Liver (tissue), 9 donors: ENCODE results near the gene PTRHD1. TPM values are rescaled to one million over a fixed set of nuclear protein-coding genes. Genes with fewer than 3 reads are reported as not detected.

Source experiments
- DNase-seq: peaks from one replicate; pipeline ENCODE4 v3.0.0-alpha.2; 2017; ENCODE audit warnings: low spot score
- H3K27ac ChIP-seq, 2 donors: one replicate each; pipeline ENCODE4 v1.7.0; 2013; ENCODE audit warnings: inconsistent platforms in 2 of 2, low read length in 2 of 2, control low read depth in 1 of 2, low read depth in 1 of 2, mild to moderate bottlenecking in 1 of 2
- H3K27me3 ChIP-seq, 4 donors: one replicate each; pipeline versions ENCODE4 v1.6.1 to v1.7.0; 2013; ENCODE audit warnings: low read length in 3 of 4, inconsistent platforms in 1 of 4, mild to moderate bottlenecking in 1 of 4, moderate library complexity in 1 of 4; ENCODE audit not compliant: control insufficient read depth in 4 of 4, insufficient read depth in 4 of 4
- H3K36me3 ChIP-seq, 4 donors: one replicate each; pipeline versions ENCODE4 v1.6.1 to v1.7.0; 2013; ENCODE audit warnings: low read length in 3 of 4, mild to moderate bottlenecking in 3 of 4, low read depth in 1 of 4, moderate library complexity in 1 of 4; ENCODE audit not compliant: control insufficient read depth in 4 of 4, insufficient read depth in 3 of 4
- H3K4me1 ChIP-seq, 4 donors: one replicate each; pipeline versions ENCODE4 v1.6.1 to v1.7.0; 2013; ENCODE audit warnings: low read length in 3 of 4, mild to moderate bottlenecking in 3 of 4, moderate library complexity in 1 of 4; ENCODE audit not compliant: control insufficient read depth in 4 of 4, insufficient read depth in 4 of 4
- H3K4me3 ChIP-seq, 3 donors: one replicate each; pipeline versions ENCODE4 v1.6.1 to v1.7.0; 2013; ENCODE audit warnings: low read length in 3 of 3, control low read depth in 1 of 3, low read depth in 1 of 3, mild to moderate bottlenecking in 1 of 3
- H3K9ac ChIP-seq, 2 donors: one replicate each; pipeline ENCODE4 v1.7.0; 2013; ENCODE audit warnings: low read length in 2 of 2, mild to moderate bottlenecking in 2 of 2, moderate library complexity in 2 of 2, control low read depth in 1 of 2, low read depth in 1 of 2
- H3K9me3 ChIP-seq, 4 donors: one replicate each; pipeline versions ENCODE4 v1.6.1 to v1.7.0; 2013; ENCODE audit warnings: low read length in 3 of 4; ENCODE audit not compliant: control insufficient read depth in 4 of 4
- EGR1 ChIP-seq, 2 donors: IDR thresholded peaks; 2 replicates each; pipeline ENCODE4 v1.6.1; 2016 to 2018; ENCODE audit warnings: antibody characterized with exemption in 2 of 2, low read depth in 2 of 2
- FOXA1 ChIP-seq: IDR thresholded peaks from 2 replicates; pipeline ENCODE4 v1.6.1; 2016; ENCODE audit warnings: antibody characterized with exemption
- FOXA2 ChIP-seq: IDR thresholded peaks from 2 replicates; pipeline ENCODE4 v1.6.1; 2016; ENCODE audit warnings: antibody characterized with exemption
- GABPA ChIP-seq, 2 donors: IDR thresholded peaks in 1 of 2; conservative IDR thresholded peaks in 1 of 2; 2 replicates each; pipeline ENCODE4 v1.6.1; 2016; ENCODE audit warnings: antibody characterized with exemption in 2 of 2, mild to moderate bottlenecking in 1 of 2, moderate library complexity in 1 of 2
- HNF4A ChIP-seq, 2 donors: conservative IDR thresholded peaks; 2 replicates each; pipeline ENCODE4 v1.6.1; 2016; ENCODE audit warnings: antibody characterized with exemption in 2 of 2, mild to moderate bottlenecking in 2 of 2
- HNF4G ChIP-seq: IDR thresholded peaks from 2 replicates; pipeline ENCODE4 v1.6.1; 2016; ENCODE audit warnings: antibody characterized with exemption
- JUND ChIP-seq, 2 donors: IDR thresholded peaks; 2 replicates each; pipeline ENCODE4 v1.6.1; 2016; ENCODE audit warnings: antibody characterized with exemption in 2 of 2
- NR2F2 ChIP-seq: IDR thresholded peaks from 2 replicates; pipeline ENCODE4 v1.6.1; 2016; ENCODE audit warnings: antibody characterized with exemption
- RAD21 ChIP-seq, 2 donors: IDR thresholded peaks; 2 replicates each; pipeline ENCODE4 v1.6.1; 2016; ENCODE audit warnings: antibody characterized with exemption in 2 of 2, mild to moderate bottlenecking in 2 of 2
- REST ChIP-seq: IDR thresholded peaks from 2 replicates; pipeline ENCODE4 v1.6.1; 2016; ENCODE audit warnings: antibody characterized with exemption, mild to moderate bottlenecking
- RXRA ChIP-seq, 2 donors: IDR thresholded peaks; 2 replicates each; pipeline ENCODE4 v1.6.1; 2017 to 2018; ENCODE audit warnings: antibody characterized with exemption in 2 of 2, mild to moderate bottlenecking in 1 of 2
- SP1 ChIP-seq: IDR thresholded peaks from 2 replicates; pipeline ENCODE4 v1.6.1; 2018; ENCODE audit warnings: antibody characterized with exemption, mild to moderate bottlenecking
- TAF1 ChIP-seq: conservative IDR thresholded peaks from 2 replicates; pipeline ENCODE4 v1.6.1; 2016; ENCODE audit warnings: antibody characterized with exemption, mild to moderate bottlenecking
- YY1 ChIP-seq: IDR thresholded peaks from 2 replicates; pipeline ENCODE4 v1.6.1; 2016; ENCODE audit warnings: antibody characterized with exemption, mild to moderate bottlenecking
- ZBTB33 ChIP-seq: IDR thresholded peaks from 2 replicates; pipeline ENCODE4 v1.6.1; 2016; ENCODE audit warnings: antibody characterized with exemption
- WGBS: extraction: QIAGEN DNeasy Blood & Tissue Kit; methylation state at CpG from one replicate; pipeline ENCODE4 v1.1.7; 2013; 5-methylcytosine and 5-hydroxymethylcytosine counted together
- polyA plus RNA-seq, 2 donors: library from polyadenylated mRNA; stranded (reverse) in 1 of 2; unstranded in 1 of 2; fragments of 200-250 nt in 1 of 2; fragments of >200 nt in 1 of 2; fragmentation: Nextera tagmentation in 1 of 2; extraction: Ambion mirVana in 1 of 2; gene quantifications; one replicate each; pipeline versions ENCODE4 v1.2.1 to v1.2.3, GENCODE V29; 2013 to 2015
- total RNA-seq, 2 donors: library from RNA; depleted of rRNA; stranded (reverse); fragments of >200 nt; gene quantifications; one replicate each; pipeline ENCODE4 v1.2.3, GENCODE V29; 2014
- TF ChIP-seq, protein P1 (sequence below): fragments of 150-350 bp; IDR thresholded peaks from 2 replicates; pipeline ENCODE4 v1.5.1; 2017; ENCODE audit warnings: improper control_type of control experiment, low read depth, low read length; ENCODE audit not compliant: missing input control
- TF ChIP-seq, protein P2 (sequence below): IDR thresholded peaks from 2 replicates; pipeline ENCODE4 v1.6.1; 2016; ENCODE audit warnings: antibody characterized with exemption
- TF ChIP-seq, protein P3 (sequence below): IDR thresholded peaks from 2 replicates; pipeline ENCODE4 v1.6.1; 2016; ENCODE audit warnings: antibody characterized with exemption
- donor health status: healthy.
- donor health status: healthy.
- donor health status: healthy.
- donor health status: healthy.
- donor health status: healthy.

The PTRHD1 gene
- total and polyA plus RNA-seq, 4 donors = 9.9 to 50.9 (median 20.7) TPM

- Histone ChIP-seq H3K4me3 (no peak overlapping the region), H3K4me1 (peaks cover 0 to 1% (median 0%) of the 10 kb centered on the region in 4 donors), H3K9me3 (no peaks in the 10 kb centered on the region), H3K36me3 (peaks cover 0 to 4% (median 0%) of the 10 kb centered on the region in 4 donors), H3K27me3 (no peaks in the 10 kb centered on the region), H3K27ac (no peak overlapping the region), H3K9ac (no peak overlapping the region)
- no peak for DNase-seq
- no peak for TF ChIP-seq HNF4A (conservative IDR thresholded peaks at IDR 0.05)
- no peak for TF ChIP-seq RXRA (IDR thresholded peaks at IDR 0.05)
- no peak for TF ChIP-seq YY1
- TF ChIP-seq HNF4G = no peak
- no peak for TF ChIP-seq FOXA2
- no peak for TF ChIP-seq REST
- TF ChIP-seq GABPA (IDR thresholded peaks at IDR 0.05 in 1 of 2, conservative IDR thresholded peaks at IDR 0.05 in 1 of 2) = no peak
- TF ChIP-seq, protein P1, sequence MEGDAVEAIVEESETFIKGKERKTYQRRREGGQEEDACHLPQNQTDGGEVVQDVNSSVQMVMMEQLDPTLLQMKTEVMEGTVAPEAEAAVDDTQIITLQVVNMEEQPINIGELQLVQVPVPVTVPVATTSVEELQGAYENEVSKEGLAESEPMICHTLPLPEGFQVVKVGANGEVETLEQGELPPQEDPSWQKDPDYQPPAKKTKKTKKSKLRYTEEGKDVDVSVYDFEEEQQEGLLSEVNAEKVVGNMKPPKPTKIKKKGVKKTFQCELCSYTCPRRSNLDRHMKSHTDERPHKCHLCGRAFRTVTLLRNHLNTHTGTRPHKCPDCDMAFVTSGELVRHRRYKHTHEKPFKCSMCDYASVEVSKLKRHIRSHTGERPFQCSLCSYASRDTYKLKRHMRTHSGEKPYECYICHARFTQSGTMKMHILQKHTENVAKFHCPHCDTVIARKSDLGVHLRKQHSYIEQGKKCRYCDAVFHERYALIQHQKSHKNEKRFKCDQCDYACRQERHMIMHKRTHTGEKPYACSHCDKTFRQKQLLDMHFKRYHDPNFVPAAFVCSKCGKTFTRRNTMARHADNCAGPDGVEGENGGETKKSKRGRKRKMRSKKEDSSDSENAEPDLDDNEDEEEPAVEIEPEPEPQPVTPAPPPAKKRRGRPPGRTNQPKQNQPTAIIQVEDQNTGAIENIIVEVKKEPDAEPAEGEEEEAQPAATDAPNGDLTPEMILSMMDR = no peak
- TF ChIP-seq TAF1 = no peak
- TF ChIP-seq, protein P2, sequence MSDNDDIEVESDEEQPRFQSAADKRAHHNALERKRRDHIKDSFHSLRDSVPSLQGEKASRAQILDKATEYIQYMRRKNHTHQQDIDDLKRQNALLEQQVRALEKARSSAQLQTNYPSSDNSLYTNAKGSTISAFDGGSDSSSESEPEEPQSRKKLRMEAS = no peak
- TF ChIP-seq JUND (IDR thresholded peaks at IDR 0.05) = no peak
- no peak for TF ChIP-seq ZBTB33
- no peak for TF ChIP-seq NR2F2
- TF ChIP-seq SP1 = no peak
- no peak for TF ChIP-seq EGR1 (IDR thresholded peaks at IDR 0.05; ENCODE audit: low read depth in 2 of 2)
- TF ChIP-seq, protein P3, sequence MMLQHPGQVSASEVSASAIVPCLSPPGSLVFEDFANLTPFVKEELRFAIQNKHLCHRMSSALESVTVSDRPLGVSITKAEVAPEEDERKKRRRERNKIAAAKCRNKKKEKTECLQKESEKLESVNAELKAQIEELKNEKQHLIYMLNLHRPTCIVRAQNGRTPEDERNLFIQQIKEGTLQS = no peak
- no peak for TF ChIP-seq RAD21 (IDR thresholded peaks at IDR 0.05)
- TF ChIP-seq FOXA1 = no peak
- 98% methylated on average over 4 of the region's 4 CpGs for WGBS
Observed at GRCh38 chr2:24813691-24814137, 20.5 kb upstream of the PTRHD1 start.
